Measurements from ENCODE around the gene CBR1. TPM values are rescaled to one million over a fixed set of nuclear protein-coding genes. Genes with fewer than 3 reads are reported as not detected.

CBR1 gene
- total and polyA plus RNA-seq, 2 donors (not counting 3 experiments of a cell fraction or from before 2014, with no cell fraction given) = 41.3 to 124 TPM

GRCh38 chr21:36028127-36029069, 41.4 kb upstream of the CBR1 start:
- Histone ChIP-seq H3K4me2 (ENCODE audit: insufficient read depth, low read length) (no peak overlapping the region), H2AFZ (ENCODE audit: low read depth, low read length) (peak overlapping the region; percentile 45), H3K27me3 (ENCODE audit: control insufficient read depth in 2 of 2, insufficient read depth in 2 of 2, low read length in 2 of 2) (peaks cover 0 to 2% of the 10 kb centered on the region in 2 experiments), H3K9me1 (replicated peaks; ENCODE audit: control insufficient read depth, extremely low read depth, insufficient read depth, low read length) (no peaks in the 10 kb centered on the region), H3K9me3 (replicated peaks; ENCODE audit: control insufficient read depth, insufficient read depth, low read length) (no peaks in the 10 kb centered on the region), H3K36me3 (ENCODE audit: control insufficient read depth in 2 of 2, extremely low read depth in 1 of 2, insufficient read depth in 2 of 2, low read length in 2 of 2) (no peaks in the 10 kb centered on the region), H4K20me1 (replicated peaks; ENCODE audit: control insufficient read depth, extremely low read depth, insufficient read depth, low read length) (no peaks in the 10 kb centered on the region), H3K79me2 (ENCODE audit: control insufficient read depth, insufficient read depth, low read length) (no peaks in the 10 kb centered on the region), H3K27ac (ENCODE audit: insufficient read depth, low read depth, low read length) (no peak overlapping the region), H3K4me3 (replicated peaks in 1 of 3; ENCODE audit: insufficient read depth in 1 of 3, low read depth in 1 of 3, low read length in 3 of 3) (no peak overlapping the region), H3K4me1 (ENCODE audit: control insufficient read depth, extremely low read depth, insufficient read depth, low read length) (no peaks in the 10 kb centered on the region), H3K9ac (replicated peaks; ENCODE audit: extremely low read depth, insufficient read depth, low read length) (no peak overlapping the region)
- DNase-seq (ENCODE audit: low read depth, low spot score) (peak; percentile 73), FAIRE-seq (peak; percentile 90)
- dilution Hi-C loops (cut with MboI; ENCODE audit: extremely low pct_ligation_motif_present, low sequenced_read_pairs) (no loop called here), intact Hi-C loops (cut with micrococcal nuclease) (loop anchor here (1.0 to 5.0 kb wide), 7 partner anchors 81 to 1335 kb away; no protein-coding TSS in a partner anchor)
- TF ChIP-seq, protein P1, sequence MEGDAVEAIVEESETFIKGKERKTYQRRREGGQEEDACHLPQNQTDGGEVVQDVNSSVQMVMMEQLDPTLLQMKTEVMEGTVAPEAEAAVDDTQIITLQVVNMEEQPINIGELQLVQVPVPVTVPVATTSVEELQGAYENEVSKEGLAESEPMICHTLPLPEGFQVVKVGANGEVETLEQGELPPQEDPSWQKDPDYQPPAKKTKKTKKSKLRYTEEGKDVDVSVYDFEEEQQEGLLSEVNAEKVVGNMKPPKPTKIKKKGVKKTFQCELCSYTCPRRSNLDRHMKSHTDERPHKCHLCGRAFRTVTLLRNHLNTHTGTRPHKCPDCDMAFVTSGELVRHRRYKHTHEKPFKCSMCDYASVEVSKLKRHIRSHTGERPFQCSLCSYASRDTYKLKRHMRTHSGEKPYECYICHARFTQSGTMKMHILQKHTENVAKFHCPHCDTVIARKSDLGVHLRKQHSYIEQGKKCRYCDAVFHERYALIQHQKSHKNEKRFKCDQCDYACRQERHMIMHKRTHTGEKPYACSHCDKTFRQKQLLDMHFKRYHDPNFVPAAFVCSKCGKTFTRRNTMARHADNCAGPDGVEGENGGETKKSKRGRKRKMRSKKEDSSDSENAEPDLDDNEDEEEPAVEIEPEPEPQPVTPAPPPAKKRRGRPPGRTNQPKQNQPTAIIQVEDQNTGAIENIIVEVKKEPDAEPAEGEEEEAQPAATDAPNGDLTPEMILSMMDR (IDR thresholded peaks at IDR 0.05; ENCODE audit: extremely low read depth in 1 of 2, insufficient read depth in 1 of 2, low read depth in 1 of 2, low read length in 2 of 2) = peak; percentile 90 to 92
- TF ChIP-seq MYC (IDR thresholded peaks at IDR 0.05; ENCODE audit: low read depth, low read length) (no peak), JUN (IDR thresholded peaks at IDR 0.05; ENCODE audit: borderline replicate concordance, insufficient read depth, insufficient read length, low read depth) (no peak)
- BruUV-seq (replicated peaks) = no TSS peak
- ChIA-PET POLR2A (no interaction called here), CTCF (interaction anchor here (0.9 to 6.2 kb wide), 24 partner anchors 8 to 1666 kb away, joined by 3 to 58 read pairs (median 4); no protein-coding TSS in a partner anchor)

Measured in endothelial cell of umbilical vein (primary cell).